Measurements from ENCODE around the gene MED12.

GRCh38 chrX:71095555-71095980 lies 22.8 kb upstream of the MED12 start, which contains the start of gene FOXO4:
- TF ChIP-seq CTCF (conservative IDR thresholded peaks at IDR 0.05 in 1 of 2, IDR thresholded peaks at IDR 0.05 in 1 of 2; ENCODE audit: low read depth in 1 of 2, low read length in 2 of 2), result no peak
- no peak for TF ChIP-seq EZH2 (IDR thresholded peaks at IDR 0.05; ENCODE audit: low read length, missing control alignments)

All from fibroblast of lung (primary cell).